ENCODE data around the gene CHN2. TPM values are rescaled to one million over a fixed set of nuclear protein-coding genes. Genes with fewer than 3 reads are reported as not detected.

CHN2 gene
- total RNA-seq, 1 experiment from 2014 or later = 18.8 TPM

- H3K9me3 ChIP-seq = no peaks in the 10 kb centered on the region
- no TSS peak for BruUV-seq (replicated peaks)
- POLR2A ChIA-PET = no interaction called here
- Mint-ChIP-seq H3K27ac (ENCODE audit: unreplicated experiment) (no peak overlapping the region), H3K36me3 (ENCODE audit: insufficient read depth, unreplicated experiment) (peaks cover under 1% of the 10 kb centered on the region), H3K4me3 (ENCODE audit: unreplicated experiment) (no peak overlapping the region), H3K27me3 (ENCODE audit: insufficient read depth, unreplicated experiment) (no peaks in the 10 kb centered on the region), H3K4me1 (ENCODE audit: low read depth, unreplicated experiment) (peaks cover 27% of the 10 kb centered on the region), H3K9me3 (ENCODE audit: unreplicated experiment) (no peaks in the 10 kb centered on the region)
- intact Hi-C loops (cut with micrococcal nuclease; ENCODE audit: unreplicated experiment) = no loop called here
- CTCF ChIA-PET = no interaction called here
- TF ChIP-seq CTCF (IDR thresholded peaks at IDR 0.05; ENCODE audit: insufficient read depth in 1 of 2, low read depth in 1 of 2, low read length in 1 of 2, severe bottlenecking in 1 of 2, unreplicated experiment in 1 of 2) = no peak
- DNase-seq = no peak
- H3K4me3 ChIP-seq (ENCODE audit: low read depth, low read length) = no peak overlapping the region
- H3K36me3 ChIP-seq (ENCODE audit: control insufficient read depth, insufficient read depth, low read length) = no peaks in the 10 kb centered on the region
- H3K4me1 ChIP-seq = peaks cover 27% of the 10 kb centered on the region
- no peaks in the 10 kb centered on the region for H3K27me3 ChIP-seq (replicated peaks; ENCODE audit: control insufficient read depth, insufficient read depth, low read length)
Observed at GRCh38 chr7:29327455-29327854, 132.9 kb downstream of the CHN2 start.

- Mint-ChIP-seq H3K4me3 (ENCODE audit: unreplicated experiment) (peak overlapping the region; percentile 58), H3K36me3 (ENCODE audit: insufficient read depth, unreplicated experiment) (peaks cover 4% of the 10 kb centered on the region), H3K27ac (ENCODE audit: unreplicated experiment) (peak overlapping the region; percentile 65), H3K4me1 (ENCODE audit: low read depth, unreplicated experiment) (peaks cover 27% of the 10 kb centered on the region), H3K9me3 (ENCODE audit: unreplicated experiment) (no peaks in the 10 kb centered on the region), H3K27me3 (ENCODE audit: insufficient read depth, unreplicated experiment) (no peaks in the 10 kb centered on the region)
- POLR2A ChIA-PET = no interaction called here
- no peak overlapping the region for H3K4me3 ChIP-seq (ENCODE audit: low read depth, low read length)
- no peak for TF ChIP-seq CTCF (IDR thresholded peaks at IDR 0.05; ENCODE audit: insufficient read depth in 1 of 2, low read depth in 1 of 2, low read length in 1 of 2, severe bottlenecking in 1 of 2, unreplicated experiment in 1 of 2)
- intact Hi-C loops (cut with micrococcal nuclease; ENCODE audit: unreplicated experiment) = loop anchor here (2.0 kb wide), 2 partner anchors 19 to 49 kb away; no protein-coding TSS in a partner anchor
- H3K27me3 ChIP-seq (replicated peaks; ENCODE audit: control insufficient read depth, insufficient read depth, low read length) = no peaks in the 10 kb centered on the region
- no peaks in the 10 kb centered on the region for H3K9me3 ChIP-seq
- H3K36me3 ChIP-seq (ENCODE audit: control insufficient read depth, insufficient read depth, low read length) = no peaks in the 10 kb centered on the region
- no TSS peak for BruUV-seq (replicated peaks)
- H3K4me1 ChIP-seq = peaks cover 27% of the 10 kb centered on the region
- DNase-seq = no peak
- CTCF ChIA-PET = no interaction called here
Observed at GRCh38 chr7:29328045-29328444, 133.5 kb downstream of the CHN2 start.

GRCh38 chr7:29328811-29329210 lies 134.2 kb downstream of the CHN2 start:
- POLR2A ChIA-PET = interaction anchor here (0.7 kb wide), 1 partner anchor 216 kb away, joined by 6 read pairs; no protein-coding TSS in a partner anchor

More at GRCh38 chr7:29328811-29329210, 134.2 kb downstream of the CHN2 start:
- Mint-ChIP-seq H3K27me3 (ENCODE audit: insufficient read depth, unreplicated experiment) (no peaks in the 10 kb centered on the region), H3K27ac (ENCODE audit: unreplicated experiment) (no peak overlapping the region), H3K4me1 (ENCODE audit: low read depth, unreplicated experiment) (peaks cover 27% of the 10 kb centered on the region), H3K36me3 (ENCODE audit: insufficient read depth, unreplicated experiment) (peaks cover 4% of the 10 kb centered on the region), H3K9me3 (ENCODE audit: unreplicated experiment) (no peaks in the 10 kb centered on the region), H3K4me3 (ENCODE audit: unreplicated experiment) (no peak overlapping the region)
- peaks cover 27% of the 10 kb centered on the region for H3K4me1 ChIP-seq
- no peaks in the 10 kb centered on the region for H3K36me3 ChIP-seq (ENCODE audit: control insufficient read depth, insufficient read depth, low read length)
- no peak for TF ChIP-seq CTCF (IDR thresholded peaks at IDR 0.05; ENCODE audit: insufficient read depth in 1 of 2, low read depth in 1 of 2, low read length in 1 of 2, severe bottlenecking in 1 of 2, unreplicated experiment in 1 of 2)
- intact Hi-C loops (cut with micrococcal nuclease; ENCODE audit: unreplicated experiment) = loop anchor here (2.0 kb wide), 2 partner anchors 20 to 48 kb away; no protein-coding TSS in a partner anchor
- no TSS peak for BruUV-seq (replicated peaks)
- H3K9me3 ChIP-seq = no peaks in the 10 kb centered on the region
- CTCF ChIA-PET = interaction anchor here (0.6 kb wide), 1 partner anchor 22 kb away, joined by 5 read pairs; no protein-coding TSS in a partner anchor
- H3K27me3 ChIP-seq (replicated peaks; ENCODE audit: control insufficient read depth, insufficient read depth, low read length) = no peaks in the 10 kb centered on the region
- H3K4me3 ChIP-seq (ENCODE audit: low read depth, low read length) = no peak overlapping the region
- DNase-seq = no peak

Measured in Caco-2 (cell line).